K562 (cell line): ENCODE measurements around the gene ARID5B.

Source experiments
- EZH2 ChIP-seq: IDR thresholded peaks from 2 replicates; pipeline ENCODE4 v1.6.1; 2012; ENCODE audit warnings: low read depth, mild to moderate bottlenecking, inconsistent platforms, low read length, borderline replicate concordance
- FOXA3 ChIP-seq, 2 experiments: fragments of 450-650 bp in 1 of 2; sonication (generic) in 1 of 2; formaldehyde crosslinking; IDR thresholded peaks in 1 of 2; conservative IDR thresholded peaks in 1 of 2; 2 replicates each; pipeline versions ENCODE4 v1.4.0 to v1.8.0; 2020 to 2022; ENCODE audit warnings: mild to moderate bottlenecking in 2 of 2, missing genetic modification reagents in 1 of 2
- TCF7 ChIP-seq: sonication (generic); IDR thresholded peaks from 2 replicates; pipeline ENCODE4 v1.6.1; 2016; ENCODE audit warnings: antibody characterized with exemption, borderline replicate concordance
- ZFP36 ChIP-seq: fragments of 150-350 bp; IDR thresholded peaks from 2 replicates; pipeline ENCODE4 v1.6.1; 2018; ENCODE audit warnings: low read length, low read depth; ENCODE audit not compliant: partially characterized antibody
- ZNF274 ChIP-seq: IDR thresholded peaks from 2 replicates; pipeline ENCODE4 v1.6.1; 2011; ENCODE audit warnings: low read depth, mild to moderate bottlenecking, low read length, moderate library complexity, borderline replicate concordance
- TF ChIP-seq, protein P1 (sequence below): sonication (generic); formaldehyde crosslinking; IDR thresholded peaks from 2 replicates; pipeline ENCODE4 v1.9.0; 2022; ENCODE audit warnings: mild to moderate bottlenecking, missing genetic modification reagents

DNA sequence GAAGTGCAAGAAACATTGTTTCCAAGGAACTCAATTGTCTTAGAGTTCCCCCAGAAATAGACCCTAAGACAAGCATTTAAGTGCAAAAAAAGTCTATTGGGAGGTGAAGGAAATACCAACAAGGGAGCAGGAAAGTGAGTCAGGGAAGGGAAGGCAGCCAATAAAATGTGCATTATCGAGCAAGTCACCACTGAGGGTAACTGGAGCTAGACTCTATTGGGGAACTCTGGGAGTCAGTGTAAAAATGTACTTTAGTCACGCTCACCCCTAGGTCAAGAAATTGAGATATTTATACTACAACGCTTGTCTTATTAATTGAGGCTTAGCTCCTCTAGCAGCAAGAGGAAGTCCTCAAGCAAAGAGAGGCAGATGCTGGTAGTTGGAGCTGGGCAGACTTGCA is 229.4 kb downstream of the ARID5B start:
- TF ChIP-seq, protein P1, sequence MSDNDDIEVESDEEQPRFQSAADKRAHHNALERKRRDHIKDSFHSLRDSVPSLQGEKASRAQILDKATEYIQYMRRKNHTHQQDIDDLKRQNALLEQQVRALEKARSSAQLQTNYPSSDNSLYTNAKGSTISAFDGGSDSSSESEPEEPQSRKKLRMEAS, result no peak
- TF ChIP-seq FOXA3 (CRISPR knock-in tag; conservative IDR thresholded peaks at IDR 0.05 in 1 of 2, IDR thresholded peaks at IDR 0.05 in 1 of 2) (no peak), TCF7 (no peak), ZNF274 (no peak), ZFP36 (no peak), EZH2 (no peak)
